Activated naive CD4-positive, alpha-beta T cell (primary cell): ENCODE data around the gene ECM1.

Experiments used
- DNase-seq, 4 experiments: peaks; one replicate each; lab custom pipeline; 2025; lab: John Stamatoyannopoulos, UW

ECM1 gene

DNA sequence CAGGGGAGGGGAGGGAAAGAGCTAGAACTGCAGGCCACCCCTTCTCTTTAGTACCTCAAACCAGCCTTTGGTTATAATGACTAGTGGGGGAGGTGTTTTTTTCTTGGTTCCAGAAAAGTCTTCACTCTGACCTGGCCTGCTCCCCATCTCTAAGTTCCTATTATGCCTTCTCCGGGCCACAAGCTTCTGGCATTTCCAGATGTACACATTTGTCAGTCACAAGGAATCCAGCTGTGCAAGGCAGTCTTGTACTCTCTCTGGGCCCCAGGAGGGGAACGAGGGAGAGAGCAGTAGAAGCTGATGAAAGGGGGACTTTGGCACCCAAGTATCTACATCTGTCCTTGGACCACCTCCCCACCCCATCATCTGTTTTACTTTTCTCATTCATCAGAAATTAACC, 4.9 kb downstream of the ECM1 start:
- no peak for DNase-seq

DNA sequence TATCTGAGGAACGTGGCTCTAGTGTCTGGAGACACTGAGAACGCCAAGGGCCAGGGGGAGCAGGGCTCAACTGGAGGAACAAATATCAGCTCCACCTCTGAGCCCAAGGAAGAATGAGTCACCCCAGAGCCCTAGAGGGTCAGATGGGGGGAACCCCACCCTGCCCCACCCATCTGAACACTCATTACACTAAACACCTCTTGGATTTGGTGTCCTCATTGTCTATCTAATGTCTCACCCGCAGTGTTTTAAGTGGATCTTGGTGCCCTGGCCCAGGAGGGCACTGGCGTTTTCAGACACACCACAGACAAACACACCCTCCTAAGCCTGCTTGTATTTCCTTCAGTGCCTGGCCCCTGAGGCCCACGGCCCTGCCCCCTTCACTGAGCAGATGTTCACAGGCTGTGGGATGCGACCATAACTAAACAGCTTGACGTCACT, 5.5 kb downstream of the ECM1 start:
- no peak for DNase-seq

DNA sequence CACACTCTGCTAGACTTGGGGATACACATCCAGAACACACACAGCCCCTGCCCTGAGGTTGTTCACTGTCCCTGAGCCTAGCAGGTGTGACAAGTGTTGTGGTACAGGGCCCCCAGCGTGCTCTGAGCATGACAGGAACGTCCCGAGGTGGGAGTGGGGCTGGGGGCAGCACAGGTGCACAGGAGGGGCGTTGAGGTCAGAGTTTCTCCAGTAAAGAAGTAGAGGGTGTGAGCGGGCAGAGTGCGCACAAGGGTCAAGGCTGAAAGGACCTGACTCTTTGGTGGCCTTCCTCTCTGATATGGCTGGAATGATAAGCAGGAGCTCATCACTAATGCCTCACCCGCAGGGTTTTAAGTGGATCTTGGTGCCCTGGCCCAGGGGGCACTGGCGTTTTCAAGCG, 6.4 kb downstream of the ECM1 start:
- DNase-seq = no peak

DNA sequence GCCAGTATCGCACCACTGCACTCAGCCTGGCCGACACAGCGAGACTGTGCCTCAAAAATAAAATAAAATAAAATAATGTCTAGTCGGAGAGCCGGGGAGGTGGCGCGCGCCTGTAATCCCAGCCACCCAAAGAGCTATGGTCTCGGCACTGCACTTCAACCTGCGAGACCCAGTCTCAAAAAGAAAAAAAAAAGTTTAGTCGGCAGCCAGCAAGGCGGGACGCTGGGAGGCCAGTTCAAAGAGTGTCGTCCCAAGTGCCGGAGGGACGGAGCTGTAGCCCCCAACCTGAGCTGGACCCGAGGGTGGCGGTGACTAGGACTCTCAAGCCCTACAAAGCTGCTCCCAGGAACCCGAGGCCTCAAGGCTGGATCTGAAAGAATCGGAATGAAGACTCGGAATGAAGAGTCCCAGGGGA, 7.0 kb downstream of the ECM1 start:
- DNase-seq = no peak

DNA sequence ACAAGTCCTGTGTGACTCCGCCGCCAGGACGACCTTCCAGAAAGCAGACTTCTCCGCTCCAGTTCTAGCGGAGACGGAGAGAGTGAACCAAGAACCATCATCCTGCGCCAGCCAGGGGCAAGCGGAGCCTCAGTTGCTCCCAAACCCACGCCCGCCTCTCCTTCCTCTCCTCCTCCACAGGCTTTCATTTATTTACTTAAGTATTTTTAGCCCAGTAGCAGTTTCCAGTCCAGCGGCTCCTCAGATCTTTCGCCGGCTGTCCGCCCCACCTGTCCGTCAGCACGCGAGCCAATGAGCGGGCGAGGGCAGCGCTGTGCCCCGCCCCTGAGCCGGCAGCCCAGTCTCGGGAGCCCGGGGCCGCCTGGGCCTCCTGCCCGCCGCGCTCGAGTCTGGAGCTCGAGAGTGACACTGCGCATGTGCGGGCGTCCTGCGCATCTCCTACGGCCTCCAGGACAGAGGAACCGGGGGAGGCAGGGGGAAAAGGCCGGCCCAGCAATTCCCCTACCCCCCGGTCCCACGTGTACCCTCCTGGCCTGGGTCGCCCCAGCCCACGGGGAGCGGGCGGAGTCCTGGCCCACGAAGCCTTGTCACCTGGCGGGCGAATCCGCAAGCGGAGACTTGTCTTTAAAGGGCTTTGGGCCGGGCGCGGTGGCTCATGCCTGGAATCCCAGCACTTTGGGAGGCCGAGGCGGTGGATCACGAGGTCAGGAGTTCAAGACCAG, 7.6 kb downstream of the ECM1 start, which contains the start of gene FALEC:
TSS of gene FALEC (plus strand) at position 425 of the 722 bp plus-strand sequence.
- DNase-seq = peak; percentile 59 to 83 (median 68)

DNA sequence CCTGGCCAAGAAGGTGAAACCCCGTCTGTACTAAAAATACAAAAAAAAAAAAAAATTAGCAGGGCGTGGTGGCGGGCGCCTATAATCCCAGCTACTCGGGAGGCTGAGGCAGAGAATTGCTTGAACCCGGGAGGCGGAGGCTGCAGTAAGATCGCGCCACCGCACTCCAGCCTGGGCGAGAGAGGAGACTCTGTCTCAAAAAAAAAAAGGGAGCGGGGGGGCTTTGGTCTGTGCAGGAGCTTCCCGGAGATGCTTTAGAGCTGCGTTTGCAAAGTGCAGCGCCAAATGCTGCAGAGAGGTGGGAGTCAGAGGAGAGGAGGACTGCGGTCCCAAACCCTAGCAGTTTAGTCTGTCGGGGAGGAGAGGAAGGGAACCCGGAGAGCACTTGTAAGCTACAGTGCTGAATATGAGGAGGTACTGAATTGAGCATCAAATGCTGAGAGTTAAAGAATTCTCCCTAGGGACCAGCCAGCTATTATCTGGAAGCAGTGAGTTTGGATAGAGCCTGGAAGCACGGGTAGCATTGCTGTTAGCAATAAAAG, 8.2 kb downstream of the ECM1 start:
- no peak for DNase-seq

DNA sequence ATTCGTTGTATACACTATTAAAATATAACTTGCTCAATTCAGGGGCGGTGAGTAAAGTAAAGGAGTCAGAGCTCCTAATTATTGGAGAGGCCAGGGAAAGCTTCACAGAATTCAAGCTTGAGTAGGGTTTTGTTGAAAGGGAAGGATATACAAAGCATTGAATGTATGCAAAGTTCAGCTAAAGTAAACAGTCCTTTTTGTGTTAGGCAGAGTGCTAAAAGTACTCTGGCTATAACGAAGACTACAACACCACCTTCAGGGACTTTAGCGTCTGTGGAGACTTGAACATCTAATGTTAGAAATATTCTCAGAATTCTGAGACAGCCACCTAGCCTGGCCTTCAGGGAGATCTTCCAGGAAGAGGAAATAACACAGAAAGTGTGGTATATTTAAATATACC, 8.7 kb downstream of the ECM1 start:
- no peak for DNase-seq

DNA sequence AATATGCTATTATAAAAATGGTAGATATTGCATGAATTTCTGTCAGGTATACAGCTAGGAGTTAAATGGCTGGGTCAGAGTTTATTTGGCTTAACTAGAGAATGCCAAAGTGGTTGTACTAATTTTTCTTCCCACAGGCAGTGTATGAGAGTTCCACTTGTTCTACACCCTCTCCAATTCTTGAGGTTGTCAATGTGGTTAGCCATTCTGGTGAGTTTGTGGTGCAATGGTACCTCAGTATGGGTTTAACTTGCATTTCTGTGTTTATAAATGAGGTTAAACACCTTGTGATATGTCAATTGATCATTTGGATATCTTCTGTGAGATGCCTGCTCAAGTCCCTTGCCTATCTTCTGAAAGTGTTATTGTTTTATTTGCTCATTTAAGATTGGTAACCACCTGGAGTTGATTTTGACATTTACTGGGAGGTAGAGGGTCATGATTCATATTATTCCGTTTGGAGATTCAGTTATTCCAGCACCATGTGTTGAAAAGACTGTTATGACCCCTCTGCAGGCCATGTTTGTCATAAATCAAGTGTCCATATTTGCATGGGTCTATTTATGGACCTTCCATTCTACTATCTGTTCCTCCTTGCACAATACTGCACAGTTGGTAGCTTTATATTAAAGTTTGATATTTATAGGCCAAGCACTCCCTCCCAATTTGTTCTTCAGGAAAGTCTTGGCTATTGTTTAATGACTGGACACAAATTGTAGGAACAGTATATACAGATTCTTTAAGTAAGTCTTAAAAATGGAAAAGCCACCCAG, 13.5 kb downstream of the ECM1 start:
- no peak for DNase-seq

DNA sequence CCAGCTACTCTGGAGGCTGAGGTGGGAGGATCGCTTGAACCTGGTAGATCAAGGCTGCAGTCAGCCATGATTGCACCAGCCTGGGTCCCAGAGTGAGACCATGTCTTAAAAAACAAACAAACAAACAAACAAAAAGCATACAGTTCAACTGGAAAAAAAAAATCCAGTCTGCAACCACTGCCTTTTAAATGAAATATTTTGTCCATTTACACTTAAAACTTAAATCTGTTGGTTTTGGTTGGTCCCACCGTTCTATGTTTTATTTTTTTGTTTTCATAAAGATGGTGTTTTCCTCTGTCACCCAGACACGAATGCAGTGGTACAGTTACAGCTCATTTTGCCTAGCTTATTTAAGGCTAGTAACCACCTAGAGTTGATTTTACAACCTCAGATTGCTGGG, 17.4 kb downstream of the ECM1 start:
- no peak for DNase-seq

DNA sequence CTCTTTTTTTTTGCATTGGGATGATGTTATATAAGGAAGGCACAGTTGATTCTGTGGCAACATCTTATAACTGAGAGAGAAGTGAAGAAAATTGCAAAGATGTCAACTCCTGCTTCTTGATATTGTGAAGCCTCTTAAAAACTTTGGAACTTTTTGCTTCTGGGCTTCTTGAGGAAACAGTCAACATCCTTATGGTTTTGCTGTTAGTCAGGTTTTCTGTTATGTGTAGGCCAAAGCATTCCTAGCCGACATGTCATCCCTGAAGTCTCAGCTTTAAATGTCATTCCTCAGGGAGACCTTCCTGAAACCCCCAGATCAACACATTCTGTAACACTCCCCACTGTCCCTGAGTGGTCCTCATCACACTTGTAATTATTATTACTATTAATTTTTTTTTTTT, 20.3 kb downstream of the ECM1 start:
- DNase-seq = no peak

DNA sequence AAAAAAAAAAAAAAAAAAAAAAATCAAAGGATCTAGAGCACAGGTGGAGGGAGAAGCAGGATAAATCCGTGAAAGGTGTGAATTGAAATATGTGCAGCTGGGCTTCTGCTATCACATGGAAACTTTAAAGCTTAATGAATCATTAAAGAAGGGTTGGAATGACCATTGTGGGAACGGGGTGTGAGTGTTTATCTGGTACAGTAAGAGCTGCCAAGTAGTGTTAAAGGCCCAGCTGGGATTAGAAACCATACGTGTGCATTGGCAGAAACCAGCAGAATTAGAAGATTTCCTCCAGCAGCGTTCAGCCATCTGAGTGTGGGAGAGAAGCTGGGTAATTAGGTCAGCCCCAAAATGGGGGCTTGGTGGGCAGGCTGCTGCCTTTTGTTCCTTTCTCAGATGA, 21.1 kb downstream of the ECM1 start:
- DNase-seq = no peak

DNA sequence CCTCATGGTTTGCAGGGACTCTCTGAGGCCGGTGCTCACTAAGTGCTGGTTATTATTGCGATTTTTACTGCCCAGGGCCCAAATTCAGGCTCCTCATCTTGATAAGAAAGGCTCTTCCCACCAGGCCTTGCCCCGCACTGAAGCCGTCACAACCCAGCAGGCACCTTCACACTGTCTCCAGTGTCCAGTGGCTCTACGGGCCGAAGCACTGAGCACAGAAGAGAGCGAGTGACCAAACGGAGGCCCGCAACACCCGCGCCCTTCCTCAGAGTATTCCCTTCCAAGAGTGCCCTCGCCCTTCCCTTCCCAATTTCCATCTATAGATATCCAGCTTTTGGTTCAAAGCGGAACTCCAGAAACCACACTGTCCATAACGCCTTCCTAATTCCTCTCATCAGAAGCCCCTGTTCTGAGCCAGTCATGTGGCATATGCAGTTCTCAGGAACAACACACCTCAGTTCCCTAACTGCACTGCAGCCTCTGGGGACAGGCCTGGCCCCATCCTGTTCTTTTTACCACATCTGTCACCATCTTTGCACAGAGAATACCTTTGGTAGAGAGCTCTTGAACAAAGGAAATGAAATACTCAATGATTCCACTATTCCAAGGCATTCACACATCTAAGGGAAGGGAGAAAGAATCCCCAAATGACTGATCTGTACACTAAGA, 22.7 kb downstream of the ECM1 start:
- DNase-seq = no peak

DNA sequence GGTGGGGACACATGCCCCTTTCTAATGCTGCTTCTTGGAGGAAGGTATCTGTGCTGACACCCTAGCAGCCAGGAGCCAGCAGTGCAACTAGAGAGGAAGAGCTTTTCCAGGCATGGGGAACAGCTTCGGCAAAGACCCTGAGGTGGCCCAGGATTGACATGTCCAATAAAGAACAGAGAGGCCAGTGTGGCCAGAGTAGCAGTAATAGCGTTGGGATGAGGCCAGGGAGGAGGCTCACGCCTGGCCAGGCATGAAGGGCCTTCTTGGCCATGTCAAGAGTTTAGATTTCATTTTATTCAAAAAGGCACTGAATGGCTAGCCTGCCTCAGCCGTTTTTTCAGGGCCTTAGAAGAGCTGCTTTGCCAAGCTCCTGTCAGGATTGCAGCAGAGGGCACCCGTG, 25.0 kb downstream of the ECM1 start:
- DNase-seq = no peak

DNA sequence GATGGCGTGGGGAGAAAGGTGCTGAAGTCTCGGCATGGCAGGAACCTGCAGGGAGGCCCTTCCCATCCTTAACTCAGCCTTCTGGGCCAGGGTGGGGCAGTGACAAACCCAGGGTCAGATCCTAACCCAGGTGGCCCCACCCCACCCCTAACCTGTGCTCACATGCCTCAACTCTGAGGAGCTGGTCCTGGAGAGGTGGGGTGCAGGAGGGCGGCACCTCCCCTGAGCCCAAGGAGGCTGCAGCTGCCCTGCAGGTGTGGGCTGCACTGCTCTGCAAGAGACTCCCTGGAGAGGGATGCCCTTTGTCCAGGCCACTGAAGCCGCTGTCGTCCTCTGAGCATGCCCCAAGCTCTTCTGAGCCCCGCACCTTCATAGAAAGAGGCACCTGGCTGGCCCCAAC, 26.1 kb downstream of the ECM1 start:
- DNase-seq = no peak

DNA sequence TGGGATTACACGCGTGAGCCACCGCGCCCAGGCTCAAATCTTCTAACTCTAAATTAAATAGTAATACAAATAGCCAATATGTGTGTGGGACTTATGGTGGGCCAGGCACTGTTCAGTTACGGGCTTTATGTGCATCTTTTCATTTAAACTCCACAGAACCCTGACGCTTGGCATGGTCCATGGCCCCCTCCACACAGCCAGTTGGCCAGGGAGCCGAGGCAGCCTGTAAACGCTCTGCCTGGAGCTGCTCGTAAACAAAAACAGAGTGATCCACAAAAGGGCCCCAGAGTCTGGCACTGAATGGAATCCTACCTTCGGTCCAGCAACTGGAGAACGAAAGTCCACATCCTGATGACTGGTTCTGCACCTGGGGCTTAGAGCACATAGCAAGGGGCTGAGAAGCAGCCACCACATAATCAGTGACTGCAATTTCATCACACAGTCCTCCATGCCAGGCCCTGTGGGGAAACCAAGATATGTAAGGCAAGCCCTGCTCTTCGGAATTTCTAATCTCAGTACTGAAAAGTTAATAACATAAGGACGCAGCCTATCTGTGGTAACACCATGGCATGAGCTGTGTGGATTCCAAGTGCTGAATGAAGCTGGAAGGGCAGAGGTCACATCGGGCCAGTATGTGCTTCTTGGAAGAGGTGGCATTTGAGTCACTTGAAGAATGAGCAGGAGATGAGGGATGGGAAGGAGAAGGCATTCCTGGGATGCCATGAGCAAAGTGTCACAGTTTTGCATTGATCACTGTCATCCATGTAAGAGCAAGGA, 27.8 kb downstream of the ECM1 start:
- DNase-seq = no peak

DNA sequence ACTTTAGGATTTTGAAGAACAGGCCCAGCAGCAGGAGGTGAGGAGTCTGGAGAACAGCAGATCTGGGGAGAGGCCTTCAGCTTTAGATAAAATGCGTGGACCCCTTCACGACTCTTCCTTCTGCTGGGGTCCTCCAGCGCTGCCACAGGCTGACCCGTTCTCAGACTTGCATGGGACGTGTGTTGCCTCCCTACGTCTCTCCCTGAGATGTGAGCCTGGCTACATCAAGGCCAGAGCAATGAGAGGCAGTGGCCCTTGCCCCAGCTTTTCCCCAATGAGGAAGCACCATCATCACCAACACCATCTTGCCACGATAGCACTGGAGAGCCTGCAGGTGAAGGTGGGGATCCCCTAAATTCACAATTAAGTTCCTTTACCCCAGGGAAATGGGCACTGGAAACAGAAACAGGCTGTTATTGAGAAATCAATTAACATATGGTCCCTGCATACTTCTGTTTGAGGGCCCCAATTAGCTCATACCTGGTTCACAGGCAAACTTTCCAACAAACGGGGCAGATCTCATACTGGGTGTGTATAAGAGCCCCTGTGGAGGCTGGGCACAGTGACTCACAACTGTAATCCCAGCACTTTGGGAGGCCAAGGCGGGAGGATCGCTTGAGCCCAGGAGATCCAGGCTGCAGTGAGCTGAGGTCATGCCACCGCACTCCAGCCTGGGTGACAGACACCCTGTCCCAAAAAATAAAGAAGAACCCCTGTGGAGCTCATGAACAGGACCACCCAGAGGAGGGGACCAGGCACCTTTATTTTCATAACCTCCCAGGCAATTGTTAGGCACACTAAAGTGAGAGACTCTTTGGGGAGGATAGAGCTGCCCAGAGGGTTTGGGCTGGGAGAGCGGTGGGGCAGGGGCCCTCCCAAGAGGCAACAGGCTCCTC, 29.2 kb downstream of the ECM1 start:
- no peak for DNase-seq

DNA sequence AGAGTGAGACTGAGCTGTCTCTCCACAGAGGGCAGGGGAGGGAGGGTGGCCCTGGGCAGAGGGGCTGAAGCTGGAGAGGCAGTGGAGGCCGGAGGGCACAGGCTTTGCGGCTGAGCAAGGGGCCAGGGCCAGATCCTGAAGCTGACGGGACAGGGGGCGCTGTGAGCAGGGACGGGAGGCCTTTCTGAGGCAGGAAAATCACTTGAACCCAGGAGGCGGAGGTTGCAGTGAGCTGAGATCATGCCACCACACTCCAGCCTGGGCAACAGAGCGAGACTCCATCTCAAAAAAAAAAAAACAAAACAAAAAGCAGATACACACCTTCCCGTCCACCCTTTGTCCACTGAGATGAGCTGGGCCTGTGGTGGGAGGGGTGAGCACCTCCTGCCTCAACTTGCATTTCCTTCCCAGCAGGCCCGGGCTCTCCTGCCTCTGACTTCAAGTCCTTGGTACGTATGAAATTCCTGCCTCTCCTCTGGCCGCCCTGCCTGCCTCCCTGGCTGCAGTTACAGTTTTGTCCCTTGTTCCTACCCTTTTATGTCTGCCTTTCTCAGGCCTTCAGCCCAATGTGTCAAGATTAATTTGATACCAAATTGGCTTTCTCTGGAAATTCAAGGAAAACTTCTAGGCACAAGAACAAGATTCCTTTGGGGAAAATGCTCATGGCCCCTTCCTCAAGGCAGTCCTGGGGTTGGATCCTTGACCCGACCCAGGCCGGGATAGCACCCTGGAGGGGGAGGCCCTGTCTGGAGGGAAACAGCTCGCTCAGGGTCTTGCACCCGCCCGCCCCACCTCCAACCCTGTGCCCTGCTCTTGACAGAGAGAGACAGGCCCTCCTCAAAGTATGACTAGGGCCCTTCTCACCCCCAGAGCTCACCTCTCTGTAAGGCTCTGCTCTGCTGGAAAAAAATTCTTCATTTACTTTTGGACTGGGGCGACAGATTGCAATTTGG, 30.1 kb downstream of the ECM1 start:
- no peak for DNase-seq

DNA sequence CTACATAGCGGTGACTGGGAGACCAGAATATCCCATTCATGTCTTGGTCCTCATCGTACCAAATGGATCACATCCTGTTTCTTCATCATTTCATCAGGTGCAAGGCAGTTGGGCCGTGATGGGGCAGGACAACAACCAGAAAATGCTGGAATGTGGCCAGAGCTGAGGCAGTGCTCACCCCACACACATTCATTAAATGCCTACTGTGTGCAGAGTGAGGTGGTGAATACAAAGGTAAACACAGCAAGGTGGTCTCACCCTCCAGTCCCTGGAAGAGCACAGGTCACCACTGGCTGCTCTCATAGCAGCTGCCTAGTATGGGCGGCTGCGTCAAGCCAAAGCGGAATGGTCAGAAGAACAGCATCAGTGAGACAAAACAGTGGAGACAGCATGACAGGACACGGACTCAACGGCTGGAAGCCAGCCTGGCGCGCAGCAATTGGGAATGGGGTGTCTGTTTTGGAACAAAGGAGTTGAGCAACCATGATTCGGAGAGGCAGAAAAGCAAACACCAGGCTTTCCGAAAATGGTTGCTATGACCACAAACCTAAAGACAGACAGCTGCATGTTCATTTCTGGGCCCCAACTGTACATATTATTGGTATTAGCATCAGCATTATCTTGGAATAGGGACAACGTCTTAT, 35.7 kb downstream of the ECM1 start:
- DNase-seq = no peak

DNA sequence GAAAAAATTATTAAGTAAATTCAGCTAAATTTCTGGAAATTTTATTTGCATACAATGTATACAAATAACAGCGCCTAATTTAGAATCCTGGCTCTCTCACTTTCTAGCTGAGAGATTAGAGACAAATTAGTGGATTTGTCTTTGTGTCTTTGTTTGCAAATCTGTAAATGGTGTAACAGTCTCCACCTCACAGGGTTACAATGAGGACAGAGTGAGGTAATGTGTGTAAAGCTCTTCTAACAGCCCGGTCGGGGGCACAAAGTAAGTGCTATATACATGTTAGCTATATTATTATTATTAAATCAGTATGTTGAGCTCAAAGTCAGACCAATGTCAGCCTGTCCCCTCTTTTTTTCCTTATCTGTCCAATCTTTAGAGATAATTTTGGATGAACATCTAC, 36.3 kb downstream of the ECM1 start:
- no peak for DNase-seq
